HG02981 (cell line): ENCODE results near the gene PAPLN.

Experiments
- ATAC-seq: cut with Tn5 transposase; IDR thresholded peaks from one replicate; pipeline ENCODE4 v1.9.1; 2021; ENCODE audit warnings: mild to moderate bottlenecking, moderate library complexity; ENCODE audit not compliant: unreplicated experiment

Gene PAPLN

DNA sequence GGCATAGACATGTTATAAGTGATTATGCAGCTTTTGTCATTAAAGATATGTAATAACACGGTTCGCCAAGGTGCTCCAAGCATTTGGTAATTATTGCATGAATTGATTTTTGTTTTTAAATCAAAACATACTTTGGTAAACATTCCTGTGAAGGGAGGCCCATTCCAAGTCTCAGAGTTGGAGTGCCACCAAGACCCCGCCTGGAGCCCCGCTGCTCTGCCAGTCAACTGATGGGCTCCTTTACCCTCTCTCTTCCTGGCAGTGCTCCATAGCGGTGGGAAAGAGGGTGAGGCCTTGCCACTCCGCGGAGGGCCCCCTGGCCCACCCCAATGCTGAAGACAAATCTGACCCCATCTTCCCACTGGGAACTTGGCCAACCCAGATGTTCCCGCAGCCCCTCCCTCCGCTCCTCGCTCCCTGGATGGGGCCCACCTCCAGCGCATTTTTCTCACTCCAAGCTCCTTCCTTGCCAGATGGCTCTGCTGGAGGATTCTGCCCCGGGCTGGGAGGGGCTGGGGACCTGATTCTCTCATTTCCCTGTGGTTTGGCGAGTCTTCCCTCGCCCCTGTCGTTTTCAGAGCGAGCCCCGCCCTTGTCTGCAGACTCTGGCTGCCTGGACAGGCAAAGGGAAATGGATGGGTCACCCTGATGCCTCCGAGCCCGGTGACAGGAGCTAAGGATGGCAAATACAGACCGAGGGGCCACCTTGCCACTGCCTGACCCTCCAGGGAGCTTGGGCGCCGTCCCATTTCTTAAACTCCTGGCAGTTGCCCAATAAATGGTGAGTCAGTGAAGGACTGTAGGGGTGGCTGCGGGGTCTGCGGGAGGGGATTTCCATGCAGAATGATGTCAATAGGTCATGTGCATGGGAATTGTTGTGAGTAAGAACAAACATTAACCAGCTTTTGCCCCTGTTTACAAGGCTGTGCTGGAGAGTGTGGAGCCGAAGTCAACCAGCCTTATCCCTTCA is 9.2 kb upstream of the PAPLN start:
- ATAC-seq: no peak

DNA sequence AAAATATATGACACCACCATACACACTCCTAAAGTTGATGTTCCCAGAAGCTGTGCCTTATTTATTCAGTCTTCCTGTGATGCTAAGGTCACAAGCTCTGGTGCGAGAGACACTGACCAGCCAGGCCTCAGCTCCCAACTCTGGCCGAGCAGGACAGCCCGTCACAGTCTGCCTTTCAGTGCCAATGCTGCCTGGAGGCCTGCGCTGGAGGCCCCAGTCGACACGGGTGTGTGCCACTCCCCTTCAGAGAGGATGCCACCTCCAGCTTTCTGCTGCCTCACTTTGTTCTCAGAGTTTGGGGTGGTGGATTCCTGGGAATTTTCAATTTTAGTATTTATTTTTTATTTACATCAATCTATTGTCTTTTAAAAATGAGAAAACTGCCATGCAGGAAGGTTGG is 7.3 kb upstream of the PAPLN start:
- ATAC-seq: no peak

DNA sequence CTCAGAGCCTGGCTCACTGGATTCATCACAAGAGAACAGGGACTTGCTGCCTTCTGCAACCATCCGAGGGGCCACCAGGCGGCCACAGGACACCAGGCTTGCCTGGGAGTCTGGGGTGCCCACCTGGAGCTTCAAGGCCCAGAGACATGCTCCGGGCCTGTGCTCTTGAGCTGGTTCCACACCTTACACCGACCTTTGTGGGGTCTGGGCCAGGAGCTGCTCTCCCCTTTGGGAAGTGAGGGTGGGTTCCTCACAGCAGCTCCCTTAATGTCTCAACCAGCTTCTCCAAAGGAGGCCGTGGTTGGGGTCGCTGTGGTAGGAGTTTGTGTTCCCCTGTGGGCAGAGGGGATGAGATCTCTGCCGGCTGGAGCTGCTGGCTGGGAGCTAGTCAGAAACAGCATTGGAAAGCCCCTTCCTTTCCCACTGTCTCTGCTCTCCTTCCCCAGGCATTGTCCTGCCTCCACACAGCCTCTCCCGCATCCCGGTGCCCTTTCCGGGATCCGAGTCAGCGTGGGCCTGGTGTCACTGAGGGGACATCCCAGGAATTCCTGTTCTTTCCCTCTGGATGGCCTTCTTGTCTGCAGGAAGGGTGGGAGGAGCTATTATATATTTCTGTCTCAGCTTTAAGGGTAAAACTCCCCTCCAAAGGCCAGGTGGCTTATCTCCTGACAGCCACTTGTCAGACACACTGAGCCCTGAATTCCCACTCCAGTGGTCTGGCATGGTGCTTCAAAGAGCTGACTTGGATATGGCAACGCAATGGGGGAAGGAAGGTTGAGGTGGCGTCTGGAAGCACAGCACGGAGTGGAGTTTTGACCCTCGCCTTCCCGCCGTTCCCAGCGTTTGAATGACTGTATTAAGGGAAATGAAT is 5.1 kb upstream of the PAPLN start:
- no peak for ATAC-seq

DNA sequence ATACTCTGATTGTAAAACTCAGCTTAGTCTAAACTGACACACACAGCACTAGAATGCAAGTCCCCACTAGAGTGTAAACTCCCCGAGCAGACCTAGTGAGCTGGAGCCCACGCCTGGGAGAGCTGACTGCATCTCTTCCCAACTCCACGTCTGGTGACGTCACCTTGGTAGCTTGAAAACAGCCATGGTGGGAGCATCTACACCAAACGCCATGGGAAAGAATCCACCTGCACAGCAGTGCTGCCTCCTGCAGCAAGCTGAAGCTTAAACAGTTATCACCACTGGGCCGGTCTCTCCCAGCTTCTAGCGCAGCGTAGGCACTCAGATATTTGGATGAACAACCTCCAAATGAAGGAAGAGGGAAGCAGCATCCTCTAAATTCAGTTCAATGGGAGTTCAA is 4.3 kb upstream of the PAPLN start:
- ATAC-seq: no peak

DNA sequence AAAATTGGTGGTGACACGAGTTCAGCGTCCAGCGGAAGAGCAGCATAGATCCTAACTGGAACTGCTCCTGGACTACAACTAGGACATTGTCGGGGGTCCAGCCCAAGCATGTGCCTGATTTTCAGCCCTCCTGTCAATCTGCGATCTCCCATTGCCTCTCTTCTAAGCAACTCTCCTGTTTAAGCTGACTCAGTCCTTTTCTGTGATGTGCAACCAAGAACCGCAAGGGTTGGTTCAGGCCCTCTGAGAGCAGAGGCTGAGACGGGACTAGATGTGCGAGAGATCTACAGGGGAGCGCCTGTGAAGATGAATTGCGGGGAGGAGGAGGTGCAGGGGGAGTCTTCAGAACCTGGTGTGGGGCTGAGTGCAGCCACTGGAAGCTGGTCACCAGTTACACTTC is 3.7 kb upstream of the PAPLN start:
- ATAC-seq: no peak

DNA sequence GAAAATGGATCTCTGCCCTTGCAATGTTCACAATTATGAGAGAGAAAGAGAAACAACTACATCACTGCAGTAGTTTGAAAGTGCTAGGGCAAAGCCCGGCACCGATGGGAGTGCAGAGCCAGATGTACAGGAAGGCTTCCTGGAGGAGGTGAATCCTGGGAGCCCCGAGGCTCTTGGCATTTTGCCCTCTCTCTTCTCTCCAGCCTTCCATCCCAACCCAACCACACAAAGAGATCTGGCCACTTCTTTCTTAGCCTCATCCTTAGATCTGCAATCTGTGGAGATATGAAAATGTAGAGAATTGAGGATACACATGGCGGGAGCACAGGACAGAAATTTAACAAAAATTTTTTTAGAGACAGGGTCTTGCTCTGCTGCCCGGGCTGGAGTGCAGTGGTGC is 3.3 kb upstream of the PAPLN start:
- ATAC-seq: no peak

DNA sequence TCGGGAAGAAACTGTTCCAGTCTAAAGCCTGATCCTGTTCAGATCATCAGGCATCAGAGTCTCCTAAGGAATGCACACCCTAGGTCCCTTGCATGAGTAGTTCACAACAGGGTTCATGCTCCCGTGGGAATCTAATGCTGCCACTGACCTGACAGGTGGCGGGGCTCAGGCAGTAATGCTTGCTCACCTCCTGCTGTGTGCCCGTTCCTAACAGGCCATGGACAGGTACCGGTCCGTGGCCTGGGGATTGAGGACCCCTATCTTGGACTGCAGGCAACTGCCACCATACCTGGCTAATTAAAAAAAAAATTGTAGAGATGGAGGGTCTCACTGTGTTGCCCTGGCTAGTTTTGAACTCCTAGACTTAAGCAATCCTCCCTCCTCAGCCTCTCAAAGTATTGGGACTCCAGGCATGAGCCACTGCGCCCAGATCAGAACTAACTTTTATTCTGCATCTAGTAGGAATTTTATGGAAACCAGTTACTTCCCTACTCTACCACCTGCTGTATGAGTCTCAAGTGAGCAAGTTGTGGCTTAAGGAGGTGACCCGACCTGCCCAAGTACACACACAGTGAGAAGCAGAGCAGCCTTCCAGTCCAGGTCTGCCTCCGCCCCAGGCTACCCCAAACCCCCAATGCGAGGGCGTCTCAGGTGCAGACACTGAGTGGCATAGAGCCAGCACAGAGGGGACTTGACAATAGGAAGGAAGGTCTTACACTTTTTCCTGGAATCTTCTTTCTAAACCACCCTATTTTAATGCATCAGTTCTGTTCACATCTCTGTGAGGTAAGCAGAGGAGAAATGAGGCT is 2.5 kb upstream of the PAPLN start:
- ATAC-seq: no peak

DNA sequence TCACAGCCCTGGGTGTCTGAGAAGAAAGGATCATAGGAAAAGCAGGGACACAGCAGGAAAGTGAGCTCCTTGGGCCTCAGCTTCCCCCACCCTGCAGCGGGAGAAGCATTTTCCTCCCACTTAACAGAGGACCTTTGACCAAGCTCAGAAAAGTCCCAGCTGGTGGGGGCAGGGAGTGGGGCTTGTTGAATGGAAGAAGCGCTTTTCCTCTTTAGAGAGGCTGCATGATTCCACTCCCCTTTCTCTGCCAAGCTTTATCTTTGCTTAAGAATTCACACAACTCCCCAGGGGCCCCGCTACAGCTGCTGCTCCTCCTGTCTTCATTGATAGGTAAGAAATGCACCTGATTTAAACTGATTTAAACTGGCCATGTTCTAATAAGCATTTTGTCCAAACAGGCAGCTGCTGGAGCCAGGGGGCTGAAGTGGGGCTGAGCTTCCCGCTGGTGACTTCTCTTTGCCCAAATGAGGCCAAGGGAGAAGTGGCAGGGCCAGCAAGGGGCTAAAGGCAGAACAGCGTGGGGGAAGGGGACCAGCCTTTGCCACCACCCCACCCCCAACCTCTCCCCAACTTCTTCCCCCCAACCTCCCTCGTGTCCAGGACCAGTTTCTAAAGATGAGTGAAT is 1.7 kb upstream of the PAPLN start:
- ATAC-seq: no peak

DNA sequence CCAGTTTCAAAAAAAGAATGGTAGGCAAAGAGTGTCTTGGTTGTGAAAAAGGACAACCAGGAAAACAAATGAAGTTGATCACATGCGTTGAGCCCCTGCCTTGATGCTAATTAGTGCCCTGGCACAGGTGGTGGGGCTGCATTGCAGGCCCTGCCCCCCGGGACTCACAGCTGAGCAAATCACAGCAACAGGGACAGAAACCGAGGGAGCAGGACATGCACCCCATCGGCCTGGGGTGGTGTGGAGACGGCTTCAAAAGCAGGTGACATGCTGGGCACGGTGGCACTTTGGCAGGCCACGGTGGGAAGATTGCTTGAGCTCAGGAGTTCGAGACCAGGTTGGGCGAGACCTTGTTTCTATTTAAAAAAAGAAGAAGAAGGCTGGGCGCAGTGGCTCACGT is 1.1 kb upstream of the PAPLN start:
- ATAC-seq: no peak

DNA sequence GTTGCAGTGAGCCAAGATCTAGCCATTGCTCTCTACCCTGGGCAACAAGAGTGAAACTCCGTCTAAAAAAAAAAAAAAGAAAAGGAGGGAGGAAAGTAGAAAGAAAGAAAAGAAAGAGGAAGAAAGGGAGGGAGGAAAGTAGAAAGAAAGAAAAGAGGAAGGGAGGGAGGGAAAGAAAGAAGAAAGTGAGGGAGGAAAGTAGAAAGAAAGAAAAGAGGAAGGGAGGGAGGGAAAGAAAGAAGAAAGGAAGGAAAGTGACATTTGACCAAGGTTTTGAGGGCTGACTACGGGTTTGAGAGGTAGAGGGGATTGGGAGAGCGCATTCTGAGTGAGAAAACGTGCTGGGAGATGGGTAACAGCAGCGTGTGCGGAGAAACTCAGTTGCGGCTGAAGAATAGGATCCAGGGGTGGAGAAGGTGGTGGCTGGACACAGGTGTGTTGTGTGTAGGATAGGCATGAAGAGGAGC is 521 bp upstream of the PAPLN start:
- no peak for ATAC-seq

DNA sequence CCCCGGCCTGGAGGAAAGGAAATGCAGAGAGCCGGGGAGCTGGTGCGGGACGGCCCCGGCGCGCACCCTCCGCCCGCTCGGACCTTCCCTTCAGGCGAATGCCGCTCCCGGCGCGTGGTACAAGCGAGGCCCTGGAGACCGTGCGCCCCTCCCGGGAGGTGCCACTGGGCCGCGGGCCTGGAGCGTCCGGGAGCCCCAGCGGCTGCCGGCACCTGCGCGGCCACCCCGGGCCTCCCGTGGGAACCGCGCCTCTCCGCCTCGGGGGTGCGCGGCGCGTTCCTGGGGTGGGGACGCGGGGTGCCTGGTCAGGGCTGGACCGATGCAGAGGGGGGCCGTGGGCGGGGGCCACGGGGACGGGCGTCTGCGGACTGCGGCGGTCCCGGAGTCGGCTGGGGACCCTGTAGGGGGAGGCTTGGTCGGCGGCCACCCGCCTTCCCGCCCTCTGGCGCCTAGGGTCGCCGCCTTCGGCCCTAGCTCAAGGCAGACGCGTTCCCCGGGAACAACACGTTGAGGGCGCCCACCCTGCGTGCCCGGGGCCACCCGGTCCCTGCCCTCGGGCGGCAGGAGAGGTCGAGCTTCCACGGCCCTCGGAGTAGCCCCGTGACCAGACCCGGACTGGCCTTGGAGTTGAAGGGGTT is 599 bp downstream of the PAPLN start:
- ATAC-seq: no peak

DNA sequence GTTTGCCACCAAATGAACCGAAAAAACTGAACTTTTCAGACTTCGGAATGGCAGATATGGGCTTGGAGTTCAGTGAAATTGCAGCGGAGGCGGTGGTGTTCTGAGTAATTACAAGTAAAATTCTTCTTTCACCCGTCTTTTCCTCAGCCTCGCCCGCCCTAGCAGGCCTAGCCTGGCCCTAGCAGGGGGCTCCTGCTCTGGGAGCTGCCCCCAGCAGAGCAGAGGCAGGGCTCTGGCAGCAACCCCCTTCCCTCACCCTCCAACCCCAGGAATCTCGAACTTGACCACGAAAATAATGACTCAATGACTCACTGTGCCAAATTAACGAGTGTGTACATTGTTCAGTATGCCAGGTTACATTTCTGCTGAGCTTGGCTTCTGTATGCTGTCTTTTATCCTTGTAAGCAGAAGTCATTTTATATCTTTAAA is 1.1 kb downstream of the PAPLN start:
- ATAC-seq: no peak

DNA sequence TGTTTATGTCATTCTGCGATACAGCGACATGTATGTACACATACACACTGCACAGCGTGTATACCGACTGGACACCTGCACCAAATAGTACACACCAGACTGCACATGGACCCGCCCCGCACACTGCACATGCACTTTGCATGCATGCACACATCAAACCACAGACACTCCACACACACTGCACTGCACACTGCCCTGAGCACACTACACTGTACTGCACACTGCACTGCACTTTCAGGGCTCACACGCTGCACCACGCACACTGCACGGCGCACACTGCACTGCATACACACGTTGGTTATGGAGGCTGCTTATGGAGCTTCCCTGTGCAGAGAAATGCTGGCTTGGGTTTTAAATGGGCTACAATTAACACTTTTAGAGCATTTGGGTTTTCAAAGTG is 1.6 kb downstream of the PAPLN start:
- no peak for ATAC-seq

DNA sequence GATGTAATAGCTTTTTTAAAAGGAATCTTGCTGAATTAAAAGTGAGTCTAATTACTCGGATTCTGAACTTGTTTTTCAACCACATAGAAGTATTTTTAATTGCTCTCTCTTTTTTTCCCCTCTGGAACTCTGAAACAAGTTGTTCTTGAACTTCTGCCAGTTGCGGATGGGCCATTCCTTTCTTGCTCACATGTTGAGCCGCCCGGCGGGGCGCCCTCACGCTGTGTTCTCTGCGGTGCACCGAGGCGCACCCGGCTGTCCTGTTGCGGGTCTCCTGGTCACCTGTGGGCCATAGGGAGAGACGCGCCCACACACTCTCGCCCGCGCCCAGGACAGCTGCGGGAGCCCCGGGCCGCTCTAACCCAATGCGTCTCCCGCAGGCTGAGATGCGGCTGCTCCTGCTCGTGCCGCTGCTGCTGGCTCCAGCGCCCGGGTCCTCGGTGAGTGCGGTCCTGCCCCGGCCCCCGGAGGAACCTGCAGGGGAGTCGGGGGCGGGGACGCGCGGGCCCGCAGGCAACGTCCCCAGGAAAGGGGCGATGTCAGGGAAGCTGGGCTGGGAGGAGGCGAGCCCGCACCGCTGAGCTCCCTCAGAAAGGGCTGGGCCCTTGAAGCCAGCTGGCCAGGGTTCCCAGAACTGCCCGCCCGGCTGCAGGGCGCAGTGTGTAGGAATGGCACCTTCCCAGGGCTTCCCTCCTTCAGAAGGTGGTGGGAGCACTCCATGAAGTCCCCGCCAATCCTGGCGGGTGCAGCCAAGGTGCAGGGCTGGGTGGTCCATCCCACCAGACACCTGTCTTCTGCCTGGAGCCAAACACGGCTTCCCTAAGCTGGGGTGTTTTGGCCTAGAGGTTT is 2.3 kb downstream of the PAPLN start:
- no peak for ATAC-seq

DNA sequence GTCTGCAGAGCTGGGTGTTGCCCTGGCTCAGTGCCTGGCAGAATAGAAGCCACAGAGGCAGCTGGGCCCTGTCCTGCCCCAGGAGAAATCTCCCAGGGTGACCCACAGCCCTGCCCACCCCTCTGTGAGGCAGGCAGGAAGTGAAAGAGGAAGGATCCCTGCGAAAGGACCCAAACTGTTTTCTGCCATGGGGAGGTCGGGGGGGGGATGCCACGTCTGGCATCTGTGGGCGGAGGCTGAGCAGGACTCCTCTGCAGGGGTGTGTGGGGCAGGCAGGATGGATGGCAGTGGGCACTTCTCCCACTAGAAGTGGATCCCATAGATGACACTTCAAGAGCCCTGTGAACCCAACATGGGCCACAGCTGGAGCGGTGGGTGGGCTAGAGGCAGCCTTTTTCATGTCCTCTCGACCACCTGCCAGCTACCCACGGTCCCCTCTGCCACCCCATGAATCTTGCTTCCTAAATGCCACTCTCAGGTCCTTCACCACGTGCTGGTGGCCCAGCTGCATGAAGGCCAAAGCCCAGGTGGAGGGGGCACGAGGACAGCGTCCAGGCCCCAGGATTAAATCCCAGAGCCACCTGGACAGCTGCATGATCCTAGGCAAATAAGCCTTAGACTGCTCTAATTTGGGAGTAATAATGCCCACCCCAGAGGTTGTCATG is 3.6 kb downstream of the PAPLN start:
- no peak for ATAC-seq

DNA sequence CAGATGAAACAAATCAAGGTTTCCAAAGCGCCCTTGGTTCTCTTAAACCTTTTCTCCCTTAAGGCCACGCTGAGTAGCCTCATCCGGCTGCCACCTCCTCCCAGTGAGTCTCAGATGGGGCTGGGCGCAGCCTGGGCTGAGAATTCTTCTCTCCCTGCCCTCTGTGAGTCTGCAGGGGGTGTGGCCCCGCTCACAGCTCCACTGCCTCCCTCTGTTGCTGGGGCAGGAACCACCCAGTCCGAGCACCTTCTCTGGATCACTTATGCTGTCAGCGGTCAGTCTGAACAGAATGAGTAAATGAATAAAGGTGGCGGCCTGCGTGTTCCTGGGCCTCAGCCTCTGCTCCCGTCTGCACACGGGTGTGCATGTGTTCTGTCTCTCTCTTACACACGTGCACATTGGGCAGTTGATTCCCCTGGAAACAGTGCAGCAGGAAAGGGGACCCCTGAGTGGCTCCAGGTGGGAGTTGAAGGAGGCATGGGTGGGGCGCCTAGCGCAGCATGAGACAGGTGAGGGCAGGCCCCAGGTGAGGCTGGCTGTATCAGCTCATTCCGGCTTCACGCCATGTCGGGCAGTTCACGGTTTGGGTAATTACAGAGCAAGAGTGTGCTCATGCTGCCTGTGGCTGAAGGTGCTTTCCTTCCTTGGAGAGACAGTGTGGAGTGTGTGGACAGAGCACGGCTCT is 4.3 kb downstream of the PAPLN start:
- no peak for ATAC-seq

DNA sequence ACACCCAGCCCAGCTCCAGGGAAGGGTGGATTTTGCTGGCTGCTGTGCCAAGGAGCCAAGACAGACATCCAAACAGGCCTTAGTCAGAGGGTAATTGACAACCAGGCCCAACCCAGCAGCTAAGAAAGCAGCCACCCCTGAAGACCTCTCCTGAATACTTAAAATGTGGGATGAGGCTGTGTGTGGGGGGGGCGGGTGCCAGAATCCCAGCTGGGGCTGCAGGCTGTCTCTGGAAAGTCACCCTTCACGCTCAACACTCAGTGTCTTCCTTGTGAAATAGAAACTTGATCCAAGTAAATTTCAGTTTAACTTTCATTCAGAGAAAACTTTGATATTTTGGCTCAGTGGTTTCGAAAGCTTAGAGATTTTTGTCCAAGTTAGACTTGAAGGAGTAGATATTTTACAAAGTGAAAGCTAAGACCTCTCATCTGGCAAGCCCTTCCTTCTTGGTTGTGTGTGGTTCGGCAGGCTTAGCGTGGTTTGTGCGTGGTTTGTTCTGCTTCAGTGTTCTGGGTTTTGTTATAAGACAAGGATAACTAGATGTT is 5.1 kb downstream of the PAPLN start:
- ATAC-seq: no peak

DNA sequence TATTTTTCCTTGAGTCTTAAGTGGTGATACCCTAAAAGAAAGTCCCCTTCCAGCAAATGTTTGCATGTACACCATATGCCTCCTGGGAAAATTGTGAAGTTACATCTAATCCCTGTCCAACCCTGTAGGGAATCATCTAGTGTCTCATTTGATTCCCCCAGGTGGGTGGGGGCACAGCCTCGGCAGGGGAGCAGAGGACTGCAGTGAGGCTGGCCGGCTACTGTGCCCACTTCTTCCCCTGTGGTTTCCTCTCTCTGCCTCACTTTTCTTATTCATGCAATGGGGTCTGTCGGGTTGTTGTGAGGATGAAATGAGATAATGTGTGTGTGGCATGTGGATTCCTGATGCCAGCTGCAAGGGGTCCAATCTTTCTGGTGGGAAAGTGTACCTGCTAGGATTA is 6.0 kb downstream of the PAPLN start:
- ATAC-seq: no peak
